Lower leg skin (tissue), 3 donors: ENCODE results near the gene TNFRSF13B.

Experiments used
- POLR2A ChIP-seq, 2 donors: fragments of 450-650 bp; IDR thresholded peaks; one replicate each; pipeline ENCODE4 v1.6.1; 2016 to 2017; ENCODE audit warnings: antibody characterized with exemption in 2 of 2, mild to moderate bottlenecking in 1 of 2, moderate library complexity in 1 of 2
- TF ChIP-seq, protein P1 (sequence below), 3 donors: fragments of 450-650 bp; IDR thresholded peaks; one replicate each; pipeline ENCODE4 v1.5.1; 2016; ENCODE audit warnings: antibody characterized with exemption in 3 of 3, mild to moderate bottlenecking in 3 of 3, moderate library complexity in 2 of 3

DNA sequence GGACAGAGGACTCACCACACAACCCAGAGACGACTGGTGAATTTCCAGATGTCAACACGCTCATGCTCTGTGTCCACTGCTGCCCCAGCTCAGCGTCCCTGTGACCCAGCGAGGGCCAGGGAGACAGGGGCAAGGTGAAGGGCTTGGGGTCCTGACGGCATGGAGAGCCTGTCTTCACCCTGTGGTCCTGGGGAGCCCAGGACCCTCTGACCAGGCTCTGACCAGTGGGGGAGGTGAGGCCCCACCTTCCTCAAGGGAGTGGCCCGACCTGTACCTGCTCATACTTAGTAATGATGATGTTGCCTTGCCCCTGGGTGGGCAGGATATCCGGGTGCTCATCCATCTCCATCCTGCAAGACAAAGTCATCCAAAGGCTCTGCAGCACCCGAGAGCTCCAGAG is 39.8 kb downstream of the TNFRSF13B start:
- TF ChIP-seq, protein P1, sequence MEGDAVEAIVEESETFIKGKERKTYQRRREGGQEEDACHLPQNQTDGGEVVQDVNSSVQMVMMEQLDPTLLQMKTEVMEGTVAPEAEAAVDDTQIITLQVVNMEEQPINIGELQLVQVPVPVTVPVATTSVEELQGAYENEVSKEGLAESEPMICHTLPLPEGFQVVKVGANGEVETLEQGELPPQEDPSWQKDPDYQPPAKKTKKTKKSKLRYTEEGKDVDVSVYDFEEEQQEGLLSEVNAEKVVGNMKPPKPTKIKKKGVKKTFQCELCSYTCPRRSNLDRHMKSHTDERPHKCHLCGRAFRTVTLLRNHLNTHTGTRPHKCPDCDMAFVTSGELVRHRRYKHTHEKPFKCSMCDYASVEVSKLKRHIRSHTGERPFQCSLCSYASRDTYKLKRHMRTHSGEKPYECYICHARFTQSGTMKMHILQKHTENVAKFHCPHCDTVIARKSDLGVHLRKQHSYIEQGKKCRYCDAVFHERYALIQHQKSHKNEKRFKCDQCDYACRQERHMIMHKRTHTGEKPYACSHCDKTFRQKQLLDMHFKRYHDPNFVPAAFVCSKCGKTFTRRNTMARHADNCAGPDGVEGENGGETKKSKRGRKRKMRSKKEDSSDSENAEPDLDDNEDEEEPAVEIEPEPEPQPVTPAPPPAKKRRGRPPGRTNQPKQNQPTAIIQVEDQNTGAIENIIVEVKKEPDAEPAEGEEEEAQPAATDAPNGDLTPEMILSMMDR (IDR thresholded peaks at IDR 0.05) = no peak
- TF ChIP-seq POLR2A (IDR thresholded peaks at IDR 0.05) = no peak
